ENCODE data around the gene GAPDH.
A peak's percentile ranks its signal among the peaks of the same experiment; 100 is the strongest.
"Not testable (repeated sequence)": the region's sequence is repeated elsewhere in the genome, so short reads cannot be mapped to it uniquely, and the experiment has no call there.

The GAPDH gene

DNA sequence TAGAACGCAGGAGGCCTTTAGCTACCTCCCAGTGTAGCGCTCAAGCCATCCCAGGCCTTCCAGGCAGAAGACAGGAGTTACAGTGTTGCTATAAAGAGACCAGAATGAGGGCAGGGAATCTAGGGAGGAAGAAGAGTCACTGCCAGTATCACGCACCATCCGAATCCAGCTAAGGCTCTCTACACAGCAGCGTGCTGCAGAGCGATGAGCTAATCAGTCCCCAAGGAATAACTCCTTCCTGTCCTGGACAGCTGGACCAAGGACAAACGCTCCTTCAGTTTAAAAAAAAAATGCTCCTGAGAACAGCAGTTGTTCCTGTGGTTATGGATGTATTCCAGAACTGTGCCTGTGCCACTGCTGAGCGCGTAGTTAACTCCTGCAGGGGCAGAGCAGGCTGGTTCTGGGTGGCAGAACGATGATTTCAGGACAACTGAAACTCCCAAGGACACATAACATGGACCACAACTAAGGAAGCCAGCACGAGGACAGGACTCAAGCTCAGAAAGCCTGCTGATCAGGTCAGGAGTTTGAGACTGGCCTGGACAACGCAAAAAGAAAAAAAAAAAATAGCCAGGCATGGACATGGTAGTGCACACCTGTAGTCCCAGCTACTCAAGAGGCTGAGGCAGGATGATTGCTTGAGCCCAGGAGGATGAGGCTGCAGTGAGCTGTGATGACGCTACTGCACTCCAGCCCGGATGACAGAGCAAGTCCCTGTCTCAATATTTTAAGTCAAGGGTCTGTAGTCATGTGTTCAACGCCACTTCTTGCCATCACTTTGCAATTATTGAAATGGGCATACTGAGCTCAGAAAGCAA, 18.9 kb downstream of the GAPDH start:
- Histone ChIP-seq H2AFZ (ENCODE audit: low read length, unreplicated experiment) (no peak overlapping the region), H3K79me2 (ENCODE audit: control insufficient read depth, insufficient read depth, low read length, unreplicated experiment) (peaks cover 40% of the 10 kb centered on the region)

DNA sequence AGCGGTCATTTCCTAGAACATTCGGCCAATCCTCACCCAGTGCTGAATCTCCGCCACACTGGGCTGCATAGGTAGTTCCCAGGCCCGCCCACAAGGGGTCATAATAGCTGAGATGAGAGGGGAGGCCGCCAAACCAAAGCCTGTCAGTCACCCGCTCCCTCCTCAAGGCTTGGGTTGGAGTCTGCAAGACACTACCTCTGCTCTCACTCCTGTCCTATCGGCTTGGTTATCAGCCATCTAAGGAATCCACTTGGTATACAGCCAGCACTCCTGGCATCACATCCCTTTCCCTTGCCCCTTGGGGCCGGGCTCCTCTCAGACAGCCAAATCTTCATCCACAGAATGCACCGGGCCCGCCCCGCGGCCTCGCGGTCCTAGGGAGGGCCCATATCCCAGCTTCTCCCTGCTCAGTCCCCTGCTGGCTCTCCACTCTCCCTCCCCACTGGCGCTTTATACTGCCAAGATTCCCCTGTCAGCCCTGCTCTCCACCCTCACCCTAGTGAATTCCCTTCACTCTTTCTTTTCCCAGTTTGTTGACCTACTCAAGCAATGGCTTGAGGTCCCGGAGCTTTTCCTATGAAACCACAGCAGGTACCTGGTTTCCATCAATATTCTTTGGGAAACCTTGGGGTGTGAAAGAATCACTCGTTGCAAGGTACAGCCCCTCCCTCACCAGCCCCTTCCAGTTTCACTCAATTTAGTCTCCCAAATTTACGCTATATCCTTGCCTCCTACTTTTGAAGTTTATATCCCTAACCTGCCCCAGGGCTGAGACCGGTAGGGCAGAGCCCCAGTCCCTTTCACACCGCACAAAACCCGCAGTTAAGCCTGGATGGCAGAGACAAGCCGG, 20.1 kb downstream of the GAPDH start:
- H2AFZ ChIP-seq (ENCODE audit: low read length, unreplicated experiment), result no peak overlapping the region
- H3K4me3 ChIP-seq (ENCODE audit: low read depth, low read length), result peak overlapping the region; percentile 80
- H3K27ac ChIP-seq (ENCODE audit: low read depth, low read length), result peak overlapping the region; percentile 96
- H3K36me3 ChIP-seq (ENCODE audit: insufficient read depth, low read length), result peaks cover 10% of the 10 kb centered on the region; the same call in 1 of the 2 replicates
- no peaks in the 10 kb centered on the region for H3K27me3 ChIP-seq (ENCODE audit: insufficient read depth, low read length)
- H3K4me1 ChIP-seq (ENCODE audit: control insufficient read depth, insufficient read depth, low read length, unreplicated experiment), result peaks cover 43% of the 10 kb centered on the region
- H3K79me2 ChIP-seq (ENCODE audit: control insufficient read depth, insufficient read depth, low read length, unreplicated experiment), result peaks cover 39% of the 10 kb centered on the region

More for the DNA sequence above, 18.9 kb downstream of the GAPDH start:
- peak overlapping the region; percentile 65 for H3K4me3 ChIP-seq (ENCODE audit: low read depth, low read length)
- peaks cover 54% of the 10 kb centered on the region for H3K4me1 ChIP-seq (ENCODE audit: control insufficient read depth, insufficient read depth, low read length, unreplicated experiment)
- H3K27ac ChIP-seq (ENCODE audit: low read depth, low read length), result peak overlapping the region; percentile 96
- H3K36me3 ChIP-seq (ENCODE audit: insufficient read depth, low read length), result peaks cover 10% of the 10 kb centered on the region; the same call in 1 of the 2 replicates
- no peaks in the 10 kb centered on the region for H3K27me3 ChIP-seq (ENCODE audit: insufficient read depth, low read length)

DNA sequence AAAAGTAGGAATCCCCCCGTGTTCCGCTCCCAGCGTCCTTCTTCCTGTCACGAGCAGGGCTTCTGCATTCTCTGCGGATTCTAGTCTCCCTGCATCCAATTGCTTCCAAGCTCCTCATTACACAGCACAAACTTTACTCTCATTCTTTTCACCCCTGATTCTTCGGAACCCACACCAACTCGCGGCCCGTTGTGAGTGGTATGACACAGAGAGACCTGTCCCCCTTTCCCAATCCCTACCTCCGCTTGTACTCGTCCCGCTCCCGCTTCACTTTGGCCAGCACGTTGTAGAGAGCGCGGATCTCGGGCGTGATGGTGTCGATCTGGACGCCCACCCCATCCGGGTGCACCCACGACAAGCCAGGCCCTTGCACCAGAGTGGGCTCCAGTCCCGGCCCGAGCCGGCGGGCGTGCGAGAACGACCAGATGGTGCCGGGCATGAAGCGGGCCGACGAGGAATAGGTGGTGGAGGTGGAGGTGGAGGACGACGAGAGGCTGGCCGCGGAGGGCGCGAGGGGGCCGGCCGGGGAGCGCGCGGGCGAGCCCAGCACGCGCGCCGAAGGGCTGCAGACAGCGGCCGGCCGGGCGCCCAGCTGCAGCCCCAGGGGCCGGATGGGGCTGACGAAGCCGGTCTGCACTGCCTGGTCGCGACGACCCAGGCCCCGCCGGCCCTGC, 20.8 kb downstream of the GAPDH start:
- H2AFZ ChIP-seq (ENCODE audit: low read length, unreplicated experiment), result no peak overlapping the region
- H3K4me3 ChIP-seq (ENCODE audit: low read depth, low read length), result peak overlapping the region; percentile 80
- peaks cover 31% of the 10 kb centered on the region for H3K79me2 ChIP-seq (ENCODE audit: control insufficient read depth, insufficient read depth, low read length, unreplicated experiment)
- H3K36me3 ChIP-seq (ENCODE audit: insufficient read depth, low read length), result peaks cover 17% of the 10 kb centered on the region; the same call in 1 of the 2 replicates
- H3K27me3 ChIP-seq (ENCODE audit: insufficient read depth, low read length), result no peaks in the 10 kb centered on the region
- peak overlapping the region; percentile 96 for H3K27ac ChIP-seq (ENCODE audit: low read depth, low read length)
- peaks cover 35% of the 10 kb centered on the region for H3K4me1 ChIP-seq (ENCODE audit: control insufficient read depth, insufficient read depth, low read length, unreplicated experiment)

DNA sequence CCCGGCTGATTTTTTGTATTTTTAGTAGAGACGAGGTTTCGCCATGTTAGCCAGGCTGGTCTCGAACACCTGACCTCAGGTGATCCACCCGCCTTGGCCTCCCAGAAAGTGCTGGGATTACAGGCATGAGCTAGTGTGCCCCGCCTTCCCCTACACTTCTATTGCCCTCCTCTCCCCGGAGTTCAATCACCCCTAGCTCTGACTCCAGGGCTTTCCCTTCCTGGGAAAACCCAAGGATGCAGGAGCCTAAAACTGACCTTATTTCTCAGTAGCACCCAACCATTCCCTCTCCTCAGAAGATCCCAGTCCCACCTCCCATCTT, 22.1 kb downstream of the GAPDH start:
- Histone ChIP-seq H3K4me1 (ENCODE audit: control insufficient read depth, insufficient read depth, low read length, unreplicated experiment) (peaks cover 22% of the 10 kb centered on the region), H3K36me3 (ENCODE audit: insufficient read depth, low read length) (peaks cover 30% of the 10 kb centered on the region; the same call in 1 of the 2 replicates), H3K79me2 (ENCODE audit: control insufficient read depth, insufficient read depth, low read length, unreplicated experiment) (peaks cover 23% of the 10 kb centered on the region)
- not testable (repeated sequence) for H3K4me3 ChIP-seq (ENCODE audit: low read depth, low read length); H3K27me3 ChIP-seq (ENCODE audit: insufficient read depth, low read length); H2AFZ ChIP-seq (ENCODE audit: low read length, unreplicated experiment); H3K27ac ChIP-seq (ENCODE audit: low read depth, low read length)

DNA sequence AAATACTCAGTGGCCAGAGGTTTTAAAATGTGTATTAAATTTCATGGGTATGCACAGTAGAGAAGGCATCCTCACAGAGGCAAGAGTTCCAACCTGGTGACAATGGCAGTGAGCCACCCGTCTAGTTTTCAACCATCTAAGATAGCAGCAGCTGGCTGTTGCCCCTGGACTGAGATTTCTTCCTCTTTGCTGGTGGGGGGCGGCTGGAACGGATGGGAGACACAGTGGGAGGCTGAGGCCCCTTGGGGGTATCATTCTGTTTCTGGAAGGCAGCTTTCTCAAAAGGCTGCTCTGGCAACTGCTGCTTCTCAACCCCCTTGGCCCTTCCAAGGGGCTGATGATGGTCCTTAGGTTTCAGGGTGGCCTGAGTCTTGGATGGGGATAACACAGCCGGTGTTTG, 22.5 kb downstream of the GAPDH start:
- H3K4me3 ChIP-seq (ENCODE audit: low read depth, low read length), result no peak overlapping the region
- no peak overlapping the region for H2AFZ ChIP-seq (ENCODE audit: low read length, unreplicated experiment)
- no peak overlapping the region for H3K27ac ChIP-seq (ENCODE audit: low read depth, low read length)
- H3K4me1 ChIP-seq (ENCODE audit: control insufficient read depth, insufficient read depth, low read length, unreplicated experiment), result peaks cover 18% of the 10 kb centered on the region
- H3K36me3 ChIP-seq (ENCODE audit: insufficient read depth, low read length), result peaks cover 34% of the 10 kb centered on the region; the same call in 1 of the 2 replicates
- H3K79me2 ChIP-seq (ENCODE audit: control insufficient read depth, insufficient read depth, low read length, unreplicated experiment), result peaks cover 21% of the 10 kb centered on the region
- no peaks in the 10 kb centered on the region for H3K27me3 ChIP-seq (ENCODE audit: insufficient read depth, low read length)

DNA sequence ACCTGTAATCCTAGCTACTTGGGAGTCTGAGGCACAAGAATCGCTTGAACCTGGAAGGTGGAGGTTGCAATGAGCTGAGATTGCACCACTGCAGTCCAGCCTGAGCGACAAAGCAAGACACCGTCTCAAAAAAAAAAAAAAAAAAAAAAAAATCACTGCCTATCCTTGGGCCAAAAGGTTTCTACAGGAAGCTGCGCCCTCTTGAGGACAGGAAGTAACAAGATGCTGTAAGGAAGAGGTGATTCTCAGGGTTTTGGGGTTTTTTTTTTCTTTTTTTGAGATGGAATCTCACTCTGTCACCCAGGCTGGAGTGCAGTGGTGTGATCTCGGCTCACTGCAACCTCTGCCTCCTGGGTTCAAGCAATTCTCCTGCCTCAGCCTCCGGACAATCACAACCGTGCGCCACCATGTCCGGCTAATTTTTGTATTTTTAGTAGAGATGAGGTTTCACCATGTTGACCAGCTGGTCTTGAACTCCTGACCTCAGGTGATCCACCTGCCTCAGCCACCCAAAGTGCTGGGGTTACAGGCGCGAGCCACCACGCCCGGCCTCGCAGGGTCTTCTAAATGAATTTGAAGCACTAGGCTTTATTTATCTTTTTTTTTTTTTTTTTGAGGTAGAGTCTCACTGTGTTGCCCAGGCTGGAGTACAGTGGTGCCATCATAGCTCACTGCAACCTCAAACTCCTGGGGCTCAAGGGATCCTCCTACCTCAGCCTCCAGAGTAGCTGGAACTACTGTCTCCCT, 23.9 kb downstream of the GAPDH start:
- Histone ChIP-seq H3K79me2 (ENCODE audit: control insufficient read depth, insufficient read depth, low read length, unreplicated experiment) (peaks cover 27% of the 10 kb centered on the region), H3K36me3 (ENCODE audit: insufficient read depth, low read length) (peaks cover 46% of the 10 kb centered on the region; the same call in 1 of the 2 replicates)
- H3K27ac ChIP-seq (ENCODE audit: low read depth, low read length); H3K27me3 ChIP-seq (ENCODE audit: insufficient read depth, low read length); H3K4me1 ChIP-seq (ENCODE audit: control insufficient read depth, insufficient read depth, low read length, unreplicated experiment); H2AFZ ChIP-seq (ENCODE audit: low read length, unreplicated experiment); H3K4me3 ChIP-seq (ENCODE audit: low read depth, low read length): not testable (repeated sequence)

DNA sequence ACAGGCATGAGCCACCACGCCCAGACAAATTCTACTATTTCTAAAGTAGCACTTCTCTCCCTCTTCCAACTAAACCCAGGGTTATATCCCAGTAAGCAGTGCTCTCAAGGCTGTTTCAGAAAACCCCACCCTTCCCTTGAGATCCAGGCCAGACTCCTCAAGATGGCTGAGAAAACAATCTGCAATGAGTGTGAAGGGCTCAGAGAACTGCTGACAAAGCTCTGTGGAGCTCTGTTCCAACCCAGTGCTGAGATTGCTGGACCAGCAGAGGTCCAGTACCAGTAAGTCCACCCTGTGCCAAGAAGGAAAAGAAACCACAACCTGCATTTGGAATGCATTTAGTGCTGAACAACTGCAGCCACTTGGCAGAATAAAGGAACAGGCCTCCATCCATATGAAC, 25.2 kb downstream of the GAPDH start:
- peaks cover 27% of the 10 kb centered on the region for H3K79me2 ChIP-seq (ENCODE audit: control insufficient read depth, insufficient read depth, low read length, unreplicated experiment)
- H3K27ac ChIP-seq (ENCODE audit: low read depth, low read length), result no peak overlapping the region
- no peak overlapping the region for H2AFZ ChIP-seq (ENCODE audit: low read length, unreplicated experiment)
- H3K4me1 ChIP-seq (ENCODE audit: control insufficient read depth, insufficient read depth, low read length, unreplicated experiment), result no peaks in the 10 kb centered on the region
- peaks cover 46% of the 10 kb centered on the region; the same call in 1 of the 2 replicates for H3K36me3 ChIP-seq (ENCODE audit: insufficient read depth, low read length)
- H3K4me3 ChIP-seq (ENCODE audit: low read depth, low read length), result no peak overlapping the region
- no peaks in the 10 kb centered on the region for H3K27me3 ChIP-seq (ENCODE audit: insufficient read depth, low read length)

DNA sequence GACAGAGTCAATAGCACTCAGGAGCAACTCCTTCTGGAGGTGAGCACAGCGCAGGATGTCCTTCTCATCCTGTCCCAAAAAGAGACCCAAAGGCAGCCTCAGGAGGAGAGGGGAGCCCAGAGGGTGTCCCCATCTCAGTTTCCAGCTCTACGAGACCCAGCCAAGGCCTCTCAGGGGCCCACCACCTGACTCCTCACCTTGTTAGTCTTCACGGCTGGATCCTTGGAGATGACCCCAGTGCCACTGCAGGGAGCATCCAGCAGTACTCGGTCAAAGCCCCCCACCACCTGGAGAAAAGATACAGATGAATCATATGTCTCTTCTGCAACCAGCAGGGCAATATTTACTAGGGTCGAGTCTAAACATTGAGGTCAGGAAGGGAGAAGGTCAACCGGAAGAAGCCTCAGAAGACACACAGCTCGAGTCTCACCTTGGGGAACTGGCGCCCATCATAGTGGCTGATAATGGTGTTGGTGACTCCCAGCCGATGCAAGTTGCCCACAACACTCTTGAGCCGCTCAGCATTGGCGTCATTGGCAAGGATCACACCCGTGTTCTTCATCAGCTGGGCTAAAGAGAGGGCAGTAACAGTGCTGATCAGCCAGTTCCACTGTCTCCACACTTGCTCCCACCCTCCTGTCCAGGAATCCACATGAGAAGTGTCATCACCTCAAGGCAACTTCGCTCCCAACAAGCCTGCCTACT, 26.3 kb downstream of the GAPDH start:
- Histone ChIP-seq H3K27me3 (ENCODE audit: insufficient read depth, low read length) (no peaks in the 10 kb centered on the region), H3K36me3 (ENCODE audit: insufficient read depth, low read length) (peaks cover 51% of the 10 kb centered on the region; the same call in 1 of the 2 replicates), H2AFZ (ENCODE audit: low read length, unreplicated experiment) (no peak overlapping the region), H3K79me2 (ENCODE audit: control insufficient read depth, insufficient read depth, low read length, unreplicated experiment) (peaks cover 16% of the 10 kb centered on the region), H3K4me1 (ENCODE audit: control insufficient read depth, insufficient read depth, low read length, unreplicated experiment) (no peaks in the 10 kb centered on the region), H3K27ac (ENCODE audit: low read depth, low read length) (no peak overlapping the region), H3K4me3 (ENCODE audit: low read depth, low read length) (no peak overlapping the region)

DNA sequence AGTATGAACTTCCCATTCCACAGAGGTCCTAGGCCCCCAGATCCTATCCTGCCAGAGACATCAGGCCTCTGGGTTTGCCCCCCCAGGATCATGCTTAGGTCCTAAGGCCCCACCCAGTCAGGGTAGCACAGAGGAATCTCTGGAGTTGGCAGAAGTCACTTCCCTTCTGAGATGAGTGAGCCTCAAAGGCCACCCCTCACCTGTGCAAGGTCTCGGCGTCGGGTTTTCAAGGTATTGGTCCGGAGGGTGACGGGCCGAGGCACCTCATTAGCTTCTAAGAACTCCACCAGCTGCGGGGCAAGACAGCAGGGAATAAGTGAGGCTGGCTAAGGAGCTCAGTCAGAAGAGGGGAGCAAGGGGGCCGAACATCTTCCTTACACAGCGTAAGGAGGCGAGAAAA, 28.6 kb downstream of the GAPDH start:
- peaks cover 45% of the 10 kb centered on the region; the same call in 1 of the 2 replicates for H3K36me3 ChIP-seq (ENCODE audit: insufficient read depth, low read length)
- no peak overlapping the region for H3K27ac ChIP-seq (ENCODE audit: low read depth, low read length)
- H3K4me1 ChIP-seq (ENCODE audit: control insufficient read depth, insufficient read depth, low read length, unreplicated experiment), result no peaks in the 10 kb centered on the region
- no peak overlapping the region for H2AFZ ChIP-seq (ENCODE audit: low read length, unreplicated experiment)
- H3K27me3 ChIP-seq (ENCODE audit: insufficient read depth, low read length), result no peaks in the 10 kb centered on the region
- H3K4me3 ChIP-seq (ENCODE audit: low read depth, low read length), result no peak overlapping the region
- H3K79me2 ChIP-seq (ENCODE audit: control insufficient read depth, insufficient read depth, low read length, unreplicated experiment), result peaks cover 36% of the 10 kb centered on the region
